Thoracic aorta (tissue), 2 donors: ENCODE data around the gene CATSPER3. TPM values are rescaled to one million over a fixed set of nuclear protein-coding genes. Genes with fewer than 3 reads are reported as not detected.

Experiments
- ATAC-seq: fragments of 150-250 bp; one replicate; pipeline ENCODE4 v1.8.0; 2017; ENCODE audit warnings: low read depth; ENCODE audit not compliant: insufficient number of reproducible peaks, low FRiP score
- DNase-seq: peaks from one replicate; pipeline ENCODE4 v3.0.0-alpha.2; 2020; ENCODE audit warnings: low spot score
- H3K27ac ChIP-seq, 2 donors: fragments of 200-600 bp; sonication (generic); 1 replicate in 1 of 2; 2 replicates in 1 of 2; pipeline ENCODE4 v1.5.1; 2016; ENCODE audit warnings: mild to moderate bottlenecking in 2 of 2, moderate library complexity in 2 of 2
- H3K27me3 ChIP-seq: fragments of 200-600 bp; sonication (generic); replicated peaks from 2 replicates; pipeline ENCODE4 v1.6.0; 2016; ENCODE audit warnings: mild to moderate bottlenecking; ENCODE audit not compliant: insufficient read depth
- H3K36me3 ChIP-seq: fragments of 200-600 bp; sonication (generic); one replicate; pipeline ENCODE4 v1.5.1; 2016
- H3K4me1 ChIP-seq, 2 donors: fragments of 200-600 bp; sonication (generic); 1 replicate in 1 of 2; 2 replicates in 1 of 2; pipeline versions ENCODE4 v1.5.1 to v1.6.0; 2016; ENCODE audit warnings: low read depth in 2 of 2, mild to moderate bottlenecking in 1 of 2; ENCODE audit not compliant: control insufficient read depth in 1 of 2
- H3K4me3 ChIP-seq: fragments of 200-600 bp; sonication (generic); 2 replicates; pipeline ENCODE4 v1.5.1; 2016; ENCODE audit warnings: mild to moderate bottlenecking
- H3K9me3 ChIP-seq: fragments of 200-600 bp; sonication (generic); 2 replicates; pipeline ENCODE4 v1.5.1; 2016
- total RNA-seq, 2 donors: library from RNA; depleted of rRNA; stranded (reverse); fragments of >200 nt; gene quantifications; one replicate each; pipeline versions ENCODE4 v1.1.0 to v1.2.3, GENCODE V29; 2016
- TF ChIP-seq, protein P1 (sequence below): fragments of 200-600 bp; sonication (generic); IDR thresholded peaks from one replicate; pipeline ENCODE4 v1.5.1; 2019; ENCODE audit warnings: antibody characterized with exemption

The CATSPER3 gene
- total RNA-seq, 2 donors from 2014 or later, result not detected

- ATAC-seq (no peak), DNase-seq (no peak)
- H3K9me3 ChIP-seq, result no peaks in the 10 kb centered on the region
- H3K27ac ChIP-seq, result no peak overlapping the region
- TF ChIP-seq, protein P1, sequence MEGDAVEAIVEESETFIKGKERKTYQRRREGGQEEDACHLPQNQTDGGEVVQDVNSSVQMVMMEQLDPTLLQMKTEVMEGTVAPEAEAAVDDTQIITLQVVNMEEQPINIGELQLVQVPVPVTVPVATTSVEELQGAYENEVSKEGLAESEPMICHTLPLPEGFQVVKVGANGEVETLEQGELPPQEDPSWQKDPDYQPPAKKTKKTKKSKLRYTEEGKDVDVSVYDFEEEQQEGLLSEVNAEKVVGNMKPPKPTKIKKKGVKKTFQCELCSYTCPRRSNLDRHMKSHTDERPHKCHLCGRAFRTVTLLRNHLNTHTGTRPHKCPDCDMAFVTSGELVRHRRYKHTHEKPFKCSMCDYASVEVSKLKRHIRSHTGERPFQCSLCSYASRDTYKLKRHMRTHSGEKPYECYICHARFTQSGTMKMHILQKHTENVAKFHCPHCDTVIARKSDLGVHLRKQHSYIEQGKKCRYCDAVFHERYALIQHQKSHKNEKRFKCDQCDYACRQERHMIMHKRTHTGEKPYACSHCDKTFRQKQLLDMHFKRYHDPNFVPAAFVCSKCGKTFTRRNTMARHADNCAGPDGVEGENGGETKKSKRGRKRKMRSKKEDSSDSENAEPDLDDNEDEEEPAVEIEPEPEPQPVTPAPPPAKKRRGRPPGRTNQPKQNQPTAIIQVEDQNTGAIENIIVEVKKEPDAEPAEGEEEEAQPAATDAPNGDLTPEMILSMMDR, result no peak
- H3K36me3 ChIP-seq, result no peaks in the 10 kb centered on the region
- H3K27me3 ChIP-seq, result no peaks in the 10 kb centered on the region
- peaks cover 0 to 3% of the 10 kb centered on the region in 2 donors for H3K4me1 ChIP-seq
- H3K4me3 ChIP-seq, result no peak overlapping the region
Observed at GRCh38 chr5:135050244-135050767, 82.6 kb downstream of the CATSPER3 start.

- no peak overlapping the region for H3K27ac ChIP-seq
- TF ChIP-seq, protein P1, result no peak
- H3K36me3 ChIP-seq, result no peaks in the 10 kb centered on the region
- H3K9me3 ChIP-seq, result no peaks in the 10 kb centered on the region
- no peak overlapping the region for H3K4me3 ChIP-seq
- no peak for ATAC-seq
- DNase-seq, result no peak
- H3K27me3 ChIP-seq, result no peaks in the 10 kb centered on the region
- peaks cover 6 to 13% of the 10 kb centered on the region in 2 donors for H3K4me1 ChIP-seq
Observed at GRCh38 chr5:135051399-135051798, 83.7 kb downstream of the CATSPER3 start.

- no peak overlapping the region for H3K27ac ChIP-seq
- no peak for DNase-seq
- no peak for ATAC-seq
- H3K4me3 ChIP-seq, result no peak overlapping the region
- peaks cover 6 to 13% of the 10 kb centered on the region in 2 donors for H3K4me1 ChIP-seq
- H3K27me3 ChIP-seq, result no peaks in the 10 kb centered on the region
- no peaks in the 10 kb centered on the region for H3K36me3 ChIP-seq
- H3K9me3 ChIP-seq, result no peaks in the 10 kb centered on the region
- TF ChIP-seq, protein P1, result no peak
Observed at GRCh38 chr5:135051872-135052271, 84.2 kb downstream of the CATSPER3 start.

DNA sequence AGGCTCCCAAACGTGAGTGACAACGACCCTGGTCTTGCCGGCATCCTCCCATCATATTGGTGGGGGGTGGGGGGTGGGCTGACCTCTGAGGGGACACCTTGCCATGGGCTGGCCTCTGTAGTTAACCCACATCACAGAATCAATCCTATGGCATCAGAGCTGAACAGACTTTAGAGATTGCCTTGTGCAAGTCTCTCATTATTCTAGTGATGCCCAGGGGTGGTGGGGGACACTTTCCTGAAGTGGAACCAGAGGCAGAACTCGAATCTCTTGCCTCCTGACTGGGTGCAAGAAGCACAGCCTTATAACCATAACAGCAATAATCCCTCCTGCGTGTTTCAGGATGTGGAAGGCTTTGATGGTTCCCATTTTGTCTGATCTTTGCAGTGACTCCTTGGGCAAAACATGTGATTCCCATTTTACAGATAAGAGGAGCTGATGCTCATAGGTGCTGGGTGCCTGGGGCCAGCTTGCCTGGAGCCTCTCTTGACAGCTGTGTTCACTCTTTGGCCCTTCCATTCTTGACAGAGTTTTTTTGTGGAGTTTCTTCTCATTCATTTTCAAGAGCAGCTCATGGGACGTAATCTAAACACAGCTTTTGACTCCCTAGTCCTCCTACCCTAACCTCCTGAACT, 84.9 kb downstream of the CATSPER3 start:
- peaks cover 6 to 13% of the 10 kb centered on the region in 2 donors for H3K4me1 ChIP-seq
- no peak for DNase-seq
- no peaks in the 10 kb centered on the region for H3K27me3 ChIP-seq

DNA sequence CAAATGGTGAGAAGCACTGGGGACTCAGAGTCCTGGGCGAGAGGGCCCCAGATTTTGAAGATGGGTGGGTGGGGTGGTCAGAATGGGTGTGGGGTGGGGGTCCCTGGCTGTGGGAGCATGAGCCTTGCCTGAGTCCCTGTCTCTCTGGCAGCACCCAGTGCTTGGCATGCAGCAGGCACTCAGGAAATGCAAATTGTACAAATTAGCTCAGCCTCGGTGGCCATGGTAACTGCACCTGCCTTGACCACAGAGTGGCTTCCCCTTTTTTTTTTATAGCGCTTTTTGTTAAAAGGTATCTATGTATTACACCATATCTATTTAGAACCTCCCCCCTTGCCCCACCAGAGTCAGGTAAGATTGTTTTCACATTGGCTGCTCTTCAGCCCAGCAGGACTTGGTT, 85.6 kb downstream of the CATSPER3 start:
- H3K4me1 ChIP-seq, result peaks cover 6 to 13% of the 10 kb centered on the region in 2 donors
- no peak overlapping the region for H3K27ac ChIP-seq
- ATAC-seq (no peak), DNase-seq (no peak)
- H3K9me3 ChIP-seq, result no peaks in the 10 kb centered on the region
- H3K36me3 ChIP-seq, result no peaks in the 10 kb centered on the region
- H3K4me3 ChIP-seq, result no peak overlapping the region
- no peaks in the 10 kb centered on the region for H3K27me3 ChIP-seq
- TF ChIP-seq, protein P1, result no peak

More for the DNA sequence above, 84.9 kb downstream of the CATSPER3 start:
- Histone ChIP-seq H3K4me3 (no peak overlapping the region), H3K9me3 (no peaks in the 10 kb centered on the region), H3K36me3 (no peaks in the 10 kb centered on the region), H3K27ac (no peak overlapping the region)
- no peak for ATAC-seq
- TF ChIP-seq, protein P1, result no peak
